Measurements from ENCODE around the gene GPR87.
A peak's percentile ranks its signal among the peaks of the same experiment; 100 is the strongest.

The GPR87 gene

GRCh38 chr3:151290673-151291072 lies 25.9 kb downstream of the GPR87 start:
- no peak for DNase-seq
- intact Hi-C loops (cut with DNase I) = no loop called here

- intact Hi-C loops (cut with DNase I) = no loop called here
- DNase-seq = no peak
These were observed 27.2 kb downstream of the GPR87 start for GRCh38 chr3:151289445-151289844.

- intact Hi-C loops (cut with DNase I) = no loop called here
- no peak for DNase-seq
These were observed 30.7 kb downstream of the GPR87 start for GRCh38 chr3:151285940-151286339.

- intact Hi-C loops (cut with DNase I) = loop anchor here (5.0 kb wide), 2 partner anchors 57 to 117 kb away; no protein-coding TSS in a partner anchor
- DNase-seq = no peak
These were observed 32.6 kb downstream of the GPR87 start for GRCh38 chr3:151283907-151284461.

- no peak for DNase-seq
- intact Hi-C loops (cut with DNase I) = loop anchor here (5.0 kb wide), 2 partner anchors 56 to 116 kb away; no protein-coding TSS in a partner anchor
These were observed 33.2 kb downstream of the GPR87 start for GRCh38 chr3:151283387-151283786.

- DNase-seq = peak in 1 of 42 donors; percentile 45
- intact Hi-C loops (cut with DNase I) = loop anchor here (5.0 kb wide), 2 partner anchors 56 to 116 kb away; no protein-coding TSS in a partner anchor
These were observed 33.7 kb downstream of the GPR87 start for GRCh38 chr3:151282921-151283320.

- intact Hi-C loops (cut with DNase I) = loop anchor here (5.0 kb wide), 2 partner anchors 54 to 114 kb away; no protein-coding TSS in a partner anchor
- DNase-seq = no peak
These were observed 34.8 kb downstream of the GPR87 start for GRCh38 chr3:151281671-151282324.

GRCh38 chr3:151278230-151278629 lies 38.4 kb downstream of the GPR87 start, which contains the start of gene P2RY14:
Gene P2RY14 (minus strand): TSS chr3:151278542. CDS start chr3:151214316, 64,226 bp downstream.
- intact Hi-C loops (cut with DNase I) = no loop called here
- peak in 2 of 42 donors; percentile 7 to 13 for DNase-seq

- intact Hi-C loops (cut with DNase I) = no loop called here
- DNase-seq = no peak
These were observed 40.0 kb downstream of the GPR87 start for GRCh38 chr3:151276687-151277042.

GRCh38 chr3:151276038-151276686 lies 40.5 kb downstream of the GPR87 start:
- no peak for DNase-seq
- intact Hi-C loops (cut with DNase I) = no loop called here

- intact Hi-C loops (cut with DNase I) = no loop called here
- DNase-seq = no peak
These were observed 41.5 kb downstream of the GPR87 start for GRCh38 chr3:151275091-151275490.

- intact Hi-C loops (cut with DNase I) = no loop called here
- DNase-seq = no peak
These were observed 47.0 kb downstream of the GPR87 start for GRCh38 chr3:151269631-151270030.

- no peak for DNase-seq
- intact Hi-C loops (cut with DNase I) = no loop called here
These were observed 48.1 kb downstream of the GPR87 start for GRCh38 chr3:151268267-151269235.

- intact Hi-C loops (cut with DNase I) = no loop called here
- DNase-seq = no peak
These were observed 49.6 kb downstream of the GPR87 start for GRCh38 chr3:151267066-151267465.

- peak in 15 of 42 donors; percentile 11 to 51 (median 26) for DNase-seq
- intact Hi-C loops (cut with DNase I) = no loop called here
These were observed 50.8 kb downstream of the GPR87 start for GRCh38 chr3:151265866-151266265.

GRCh38 chr3:151265166-151265565 lies 51.5 kb downstream of the GPR87 start:
- intact Hi-C loops (cut with DNase I) = no loop called here
- no peak for DNase-seq

- no peak for DNase-seq
- intact Hi-C loops (cut with DNase I) = no loop called here
These were observed 52.0 kb downstream of the GPR87 start for GRCh38 chr3:151264605-151265004.

GRCh38 chr3:151262871-151263525 lies 53.6 kb downstream of the GPR87 start:
- no peak for DNase-seq

GRCh38 chr3:151259664-151260063 lies 57.0 kb downstream of the GPR87 start:
- DNase-seq = no peak
- intact Hi-C loops (cut with DNase I) = no loop called here

More at GRCh38 chr3:151262871-151263525, 53.6 kb downstream of the GPR87 start:
- intact Hi-C loops (cut with DNase I) = no loop called here
